Mesendoderm (in vitro differentiated cells): ENCODE data around the gene LYPLA2. TPM values are rescaled to one million over a fixed set of nuclear protein-coding genes. Genes with fewer than 3 reads are reported as not detected.
A peak's percentile ranks its signal among the peaks of the same experiment; 100 is the strongest.

Experiments
- DNase-seq: peaks from one replicate; pipeline ENCODE4 v3.0.0; 2013
- H2AK5ac ChIP-seq: 2 replicates; pipeline ENCODE4 v1.6.1; 2013; ENCODE audit warnings: low read length, inconsistent platforms
- H2BK120ac ChIP-seq: 2 replicates; pipeline ENCODE4 v1.6.1; 2013; ENCODE audit warnings: low read depth, mild to moderate bottlenecking, low read length, moderate library complexity, mixed read lengths
- H2BK15ac ChIP-seq: replicated peaks from 2 replicates; pipeline ENCODE4 v1.6.1; 2013; ENCODE audit warnings: low read depth, mild to moderate bottlenecking, moderate library complexity
- H2BK5ac ChIP-seq: 2 replicates; pipeline ENCODE4 v1.6.1; 2013; ENCODE audit warnings: low read length, inconsistent platforms
- H3K18ac ChIP-seq: 2 replicates; pipeline ENCODE4 v1.6.1; 2013; ENCODE audit warnings: mild to moderate bottlenecking, low read length, mixed read lengths
- H3K23ac ChIP-seq: one replicate; pipeline ENCODE4 v1.6.1; 2013; ENCODE audit warnings: low read length
- H3K27ac ChIP-seq: 2 replicates; pipeline ENCODE4 v1.5.1; 2013; ENCODE audit warnings: low read depth, mild to moderate bottlenecking, inconsistent platforms, low read length, moderate library complexity
- H3K27me3 ChIP-seq: 2 replicates; pipeline ENCODE4 v1.6.1; 2013; ENCODE audit warnings: low read length, control low read depth, mild to moderate bottlenecking, inconsistent platforms; ENCODE audit not compliant: insufficient read depth, poor library complexity
- H3K36me3 ChIP-seq: 2 replicates; pipeline ENCODE4 v1.6.1; 2013; ENCODE audit warnings: low read length, inconsistent platforms; ENCODE audit not compliant: control insufficient read depth, insufficient read depth
- H3K4ac ChIP-seq: one replicate; pipeline ENCODE4 v1.6.1; 2013; ENCODE audit warnings: low read depth, mild to moderate bottlenecking, low read length, moderate library complexity
- H3K4me1 ChIP-seq: 2 replicates; pipeline ENCODE4 v1.6.1; 2013; ENCODE audit warnings: low read depth, low read length, inconsistent platforms; ENCODE audit not compliant: control insufficient read depth
- H3K4me2 ChIP-seq: 2 replicates; pipeline ENCODE4 v1.6.1; 2013; ENCODE audit warnings: low read length
- H3K4me3 ChIP-seq: 2 replicates; pipeline ENCODE4 v1.5.1; 2013; ENCODE audit warnings: mild to moderate bottlenecking, low read length
- H3K56ac ChIP-seq: one replicate; pipeline ENCODE4 v1.6.1; 2013; ENCODE audit warnings: low read length
- H3K79me1 ChIP-seq: 2 replicates; pipeline ENCODE4 v1.6.1; 2013; ENCODE audit warnings: low read length, inconsistent platforms
- H3K79me2 ChIP-seq: 2 replicates; pipeline ENCODE4 v1.6.1; 2013; ENCODE audit warnings: mild to moderate bottlenecking, low read length; ENCODE audit not compliant: control insufficient read depth, insufficient read depth
- H3K9ac ChIP-seq: 2 replicates; pipeline ENCODE4 v1.6.1; 2013; ENCODE audit warnings: low read length, inconsistent platforms
- H4K5ac ChIP-seq: one replicate; pipeline ENCODE4 v1.6.1; 2013; ENCODE audit warnings: low read length
- H4K8ac ChIP-seq: one replicate; pipeline ENCODE4 v1.6.1; 2013; ENCODE audit warnings: low read depth, mild to moderate bottlenecking, control low read depth, low read length, moderate library complexity
- WGBS: extraction: QIAGEN DNeasy Blood & Tissue Kit; methylation state at CpG from one replicate; pipeline ENCODE4 v1.1.7; 2013; ENCODE audit warnings: low lambda C conversion rate, missing lambda C conversion rate; ENCODE audit not compliant: insufficient coverage; ENCODE audit errors: extremely low coverage; 5-methylcytosine and 5-hydroxymethylcytosine counted together
- polyA plus RNA-seq, 2 experiments: library from polyadenylated mRNA; stranded (reverse); fragments of 200-250 nt; gene quantifications; one replicate each; pipeline ENCODE4 v1.2.3, GENCODE V29; 2013

The LYPLA2 gene
- polyA plus RNA-seq (2013, experiment 1 of 2), result 107 TPM
- 108 TPM for polyA plus RNA-seq (2013, experiment 2 of 2)

GRCh38 chr1:23790696-23791515, at the start of gene LYPLA2:
TSS of gene LYPLA2 (plus strand) at chr1:23791145. CDS start at chr1:23792683, 1,538 bp downstream.
- peaks cover 18% of the 10 kb centered on the region for H3K79me2 ChIP-seq
- no peak within 1 kb of the TSS for H3K23ac ChIP-seq
- peaks cover 3% of the 10 kb centered on the region for H3K79me1 ChIP-seq
- H3K36me3 ChIP-seq, result peaks cover 5% of the 10 kb centered on the region
- peak within 1 kb of the TSS; percentile 90 for H3K56ac ChIP-seq
- H3K4ac ChIP-seq, result peak within 1 kb of the TSS; percentile 89
- no peak within 1 kb of the TSS for H4K8ac ChIP-seq
- peak within 1 kb of the TSS; percentile 20 for H3K27ac ChIP-seq
- H3K4me3 ChIP-seq, result peak within 1 kb of the TSS; percentile 85
- H2BK120ac ChIP-seq, result no peak within 1 kb of the TSS
- H3K27me3 ChIP-seq, result no peaks in the 10 kb centered on the region
- H3K4me2 ChIP-seq, result peak within 1 kb of the TSS; percentile 90
- no peak within 1 kb of the TSS for H4K5ac ChIP-seq
- no peak within 1 kb of the TSS for H2BK15ac ChIP-seq
- H3K9ac ChIP-seq, result peak within 1 kb of the TSS; percentile 78
- no peak within 1 kb of the TSS for H2BK5ac ChIP-seq
- H2AK5ac ChIP-seq, result no peak within 1 kb of the TSS
- DNase-seq, result peak; percentile 95
- WGBS, result no CpG with 5 or more reads among the region's 47 CpGs
- H3K18ac ChIP-seq, result peak within 1 kb of the TSS; percentile 29
- H3K4me1 ChIP-seq, result peaks cover 4% of the 10 kb centered on the region

- H2BK15ac ChIP-seq, result no peak overlapping the region
- H3K23ac ChIP-seq, result no peak overlapping the region
- no peak overlapping the region for H3K4me2 ChIP-seq
- no CpG with 5 or more reads among the region's 5 CpGs for WGBS
- H3K27me3 ChIP-seq, result no peaks in the 10 kb centered on the region
- no peak overlapping the region for H2BK5ac ChIP-seq
- no peak overlapping the region for H3K56ac ChIP-seq
- peaks cover 24% of the 10 kb centered on the region for H3K79me2 ChIP-seq
- H3K36me3 ChIP-seq, result no peaks in the 10 kb centered on the region
- H2BK120ac ChIP-seq, result no peak overlapping the region
- H4K5ac ChIP-seq, result no peak overlapping the region
- no peak overlapping the region for H3K9ac ChIP-seq
- H3K4me3 ChIP-seq, result no peak overlapping the region
- DNase-seq, result no peak
- no peak overlapping the region for H3K4ac ChIP-seq
- H4K8ac ChIP-seq, result no peak overlapping the region
- H3K4me1 ChIP-seq, result peaks cover 4% of the 10 kb centered on the region
- H3K27ac ChIP-seq, result no peak overlapping the region
- H3K79me1 ChIP-seq, result peaks cover 5% of the 10 kb centered on the region
- no peak overlapping the region for H2AK5ac ChIP-seq
- no peak overlapping the region for H3K18ac ChIP-seq
Measured at GRCh38 chr1:23741609-23742008, 49.3 kb upstream of the LYPLA2 start.

- no CpG with 5 or more reads among the region's 28 CpGs for WGBS
Measured at GRCh38 chr1:23742670-23743286, 48.2 kb upstream of the LYPLA2 start.

GRCh38 chr1:23743287-23744152, 47.4 kb upstream of the LYPLA2 start, which contains the start of gene ELOA:
TSS of gene ELOA (plus strand) at chr1:23743471. CDS start at chr1:23743504, 33 bp downstream.
- peak within 1 kb of the TSS; percentile 70 for H3K23ac ChIP-seq
- no peak within 1 kb of the TSS for H2AK5ac ChIP-seq
- peak within 1 kb of the TSS; percentile 48 for H3K27ac ChIP-seq
- peak within 1 kb of the TSS; percentile 1 for H4K8ac ChIP-seq
- no peak within 1 kb of the TSS for H2BK120ac ChIP-seq
- H3K4me3 ChIP-seq, result peak within 1 kb of the TSS; percentile 86
- H3K4ac ChIP-seq, result peak within 1 kb of the TSS; percentile 58
- H3K27me3 ChIP-seq, result no peaks in the 10 kb centered on the region
- peak within 1 kb of the TSS; percentile 93 for H3K9ac ChIP-seq
- H2BK15ac ChIP-seq, result no peak within 1 kb of the TSS
- peak within 1 kb of the TSS; percentile 97 for H3K56ac ChIP-seq
- H4K5ac ChIP-seq, result no peak within 1 kb of the TSS
- no CpG with 5 or more reads among the region's 119 CpGs for WGBS
- peaks cover 4% of the 10 kb centered on the region for H3K4me1 ChIP-seq
- H3K18ac ChIP-seq, result peak within 1 kb of the TSS; percentile 42
- H3K36me3 ChIP-seq, result no peaks in the 10 kb centered on the region
- no peak within 1 kb of the TSS for H2BK5ac ChIP-seq
- peak within 1 kb of the TSS; percentile 76 for H3K4me2 ChIP-seq
- peaks cover 41% of the 10 kb centered on the region for H3K79me2 ChIP-seq
- H3K79me1 ChIP-seq, result peaks cover 15% of the 10 kb centered on the region
- peak; percentile 83 for DNase-seq

More at GRCh38 chr1:23742670-23743286, 48.2 kb upstream of the LYPLA2 start:
- Histone ChIP-seq H3K56ac (peak overlapping the region; percentile 92), H4K8ac (peak overlapping the region; percentile 1), H3K4me2 (peak overlapping the region; percentile 13), H3K4ac (no peak overlapping the region), H3K4me1 (peaks cover 4% of the 10 kb centered on the region), H3K27ac (peak overlapping the region; percentile 48), H3K79me2 (peaks cover 35% of the 10 kb centered on the region), H3K4me3 (peak overlapping the region; percentile 47), H3K36me3 (no peaks in the 10 kb centered on the region), H3K27me3 (no peaks in the 10 kb centered on the region), H3K9ac (peak overlapping the region; percentile 89), H2AK5ac (no peak overlapping the region), H2BK15ac (no peak overlapping the region), H4K5ac (no peak overlapping the region), H3K23ac (peak overlapping the region; percentile 37), H3K79me1 (peaks cover 10% of the 10 kb centered on the region), H3K18ac (peak overlapping the region; percentile 42), H2BK5ac (no peak overlapping the region), H2BK120ac (no peak overlapping the region)
- DNase-seq, result peak; percentile 75

- Histone ChIP-seq H3K4me2 (no peak overlapping the region), H3K4me1 (peaks cover 4% of the 10 kb centered on the region), H3K36me3 (no peaks in the 10 kb centered on the region), H2BK5ac (no peak overlapping the region), H3K27ac (no peak overlapping the region), H3K18ac (no peak overlapping the region), H3K9ac (no peak overlapping the region), H3K79me2 (peaks cover 43% of the 10 kb centered on the region), H4K5ac (no peak overlapping the region), H3K27me3 (no peaks in the 10 kb centered on the region), H3K4ac (no peak overlapping the region), H4K8ac (no peak overlapping the region), H3K23ac (no peak overlapping the region), H2BK15ac (no peak overlapping the region), H2BK120ac (no peak overlapping the region), H3K56ac (no peak overlapping the region), H2AK5ac (no peak overlapping the region), H3K79me1 (peaks cover 16% of the 10 kb centered on the region), H3K4me3 (no peak overlapping the region)
- DNase-seq, result peak; percentile 59
- WGBS, result no CpG with 5 or more reads among the region's 1 CpG
Measured at GRCh38 chr1:23745515-23745914, 45.4 kb upstream of the LYPLA2 start.
